Activated T-cell treated with anti-CD3 and anti-CD28 coated beads, Interleukin-2, amount 50 U/mL, for 48 hours (primary cell): ENCODE data around the gene NUB1.

Experiments
- DNase-seq, 2 experiments: peaks; one replicate each; pipeline ENCODE4 v3.0.0-alpha.2; 2020

The NUB1 gene

GRCh38 chr7:151391358-151391730 lies 49.7 kb downstream of the NUB1 start:
- DNase-seq, result no peak

DNA sequence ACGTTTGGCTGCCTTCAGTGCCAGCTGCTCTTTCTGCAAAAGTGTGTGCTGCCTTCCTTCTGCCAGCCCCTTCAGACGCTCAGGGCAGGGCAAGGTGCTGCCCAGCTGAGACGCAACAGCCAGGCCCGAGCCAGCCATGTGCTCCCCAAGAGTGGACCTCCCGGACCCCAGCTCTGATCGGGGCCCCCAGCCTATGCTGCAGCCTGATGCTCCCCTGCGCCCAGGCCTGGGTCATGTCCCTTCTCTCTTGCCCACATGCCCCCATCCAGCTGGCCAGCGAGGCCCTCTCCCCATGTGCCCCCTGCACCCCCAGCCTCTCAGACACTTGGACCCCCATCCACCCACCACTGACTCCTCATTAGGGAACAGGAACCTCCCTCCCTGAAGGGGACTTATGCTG lies 50.4 kb downstream of the NUB1 start:
- DNase-seq, result no peak

GRCh38 chr7:151392426-151392825 lies 50.8 kb downstream of the NUB1 start:
- DNase-seq, result no peak

- DNase-seq, result no peak
These were observed 51.7 kb downstream of the NUB1 start for GRCh38 chr7:151393031-151393977.

DNA sequence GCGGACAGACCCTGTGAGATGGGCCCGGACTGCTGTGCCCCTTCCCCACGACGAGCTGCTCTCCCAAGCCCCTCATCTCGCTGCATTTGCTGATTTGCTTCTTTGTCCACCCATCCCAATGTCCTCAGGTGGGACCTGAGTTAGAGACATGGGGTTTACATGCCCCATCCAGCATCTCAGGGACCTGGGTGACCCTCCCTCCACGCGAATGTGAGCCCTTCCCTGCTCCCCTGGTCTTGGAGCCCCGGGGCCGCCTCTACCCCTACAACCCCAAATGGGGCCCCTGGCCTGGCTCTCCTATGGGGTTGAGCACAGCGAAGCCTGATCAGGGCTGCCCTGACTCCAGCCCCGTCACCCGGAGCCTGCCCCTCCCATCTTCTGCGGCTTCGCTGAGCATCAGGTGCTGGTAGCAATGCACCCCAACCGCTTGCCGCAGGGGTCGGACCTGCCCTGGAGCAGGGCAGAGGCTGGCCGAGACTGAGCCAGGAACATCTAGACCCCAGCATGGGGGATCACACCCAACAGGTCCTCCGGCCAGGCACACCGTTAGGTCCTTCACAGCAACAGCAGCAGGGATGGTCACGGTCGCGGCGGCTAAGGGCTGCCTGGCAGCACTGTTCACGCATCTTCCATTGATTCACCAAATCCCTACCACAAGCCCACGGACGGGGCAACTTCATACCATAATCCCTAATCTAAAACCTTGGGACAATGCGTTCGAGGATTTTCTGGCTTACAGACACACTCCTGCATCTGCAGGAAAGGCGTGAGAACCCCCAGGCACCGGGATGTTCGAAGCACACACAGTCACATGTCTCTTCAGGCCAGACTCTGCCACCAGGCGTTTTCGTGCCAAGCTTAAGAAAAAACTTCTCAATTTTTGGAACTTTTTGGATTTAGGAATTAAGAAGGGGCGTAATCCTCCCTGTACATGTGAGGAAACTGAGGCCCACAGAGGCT lies 52.7 kb downstream of the NUB1 start:
- DNase-seq, result no peak

GRCh38 chr7:151395036-151395367 lies 53.4 kb downstream of the NUB1 start:
- no peak for DNase-seq

DNA sequence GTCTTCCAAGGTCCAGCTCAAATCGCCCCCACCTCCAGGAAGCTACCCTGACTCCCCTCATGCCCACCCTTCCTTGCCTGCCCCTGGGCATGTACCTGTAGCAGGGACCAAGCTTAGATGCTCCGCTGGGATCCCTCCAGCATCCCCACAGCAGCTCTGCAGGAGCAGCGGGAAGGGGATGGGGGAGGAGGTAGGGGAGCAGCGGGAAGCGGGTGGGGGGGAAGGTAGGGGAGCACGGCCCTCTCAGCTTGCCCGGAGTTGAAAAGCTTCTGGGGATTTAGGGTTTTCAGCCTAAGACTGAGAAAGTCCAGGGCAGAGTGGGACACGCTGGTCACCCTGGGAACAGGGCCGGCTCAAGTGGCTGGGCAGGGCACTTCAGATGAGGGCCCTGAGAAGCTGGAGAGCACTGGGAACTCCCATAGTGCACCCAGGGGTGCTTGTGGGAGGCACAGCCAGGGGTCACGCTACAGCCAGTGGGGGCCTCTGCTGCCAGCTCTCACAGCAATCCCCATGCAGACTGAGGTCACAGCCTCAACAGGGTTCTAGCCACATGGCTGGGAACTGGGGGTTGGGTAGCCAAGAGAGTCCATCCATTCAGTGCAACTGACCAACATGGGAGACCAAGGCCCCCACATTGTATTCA lies 54.8 kb downstream of the NUB1 start:
- no peak for DNase-seq

DNA sequence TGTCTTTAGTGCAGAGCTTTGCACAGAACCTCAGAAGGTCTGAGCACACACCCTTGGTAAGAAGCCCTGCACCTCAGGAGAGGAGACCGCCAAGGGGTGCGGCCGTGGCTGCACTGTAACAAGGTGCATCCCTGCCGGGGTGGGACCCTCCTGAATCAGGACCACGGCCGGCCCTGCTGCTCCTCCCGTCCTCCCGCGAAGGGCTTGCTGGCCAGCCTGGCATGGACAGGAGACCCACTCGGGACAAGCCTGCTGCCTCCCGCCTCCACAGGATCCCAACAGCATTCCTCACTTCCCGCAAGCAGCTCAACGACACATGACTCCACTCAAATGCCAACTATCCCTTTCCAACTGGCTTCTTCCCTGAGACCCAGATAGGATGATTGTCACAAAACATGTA lies 55.4 kb downstream of the NUB1 start:
- no peak for DNase-seq

DNA sequence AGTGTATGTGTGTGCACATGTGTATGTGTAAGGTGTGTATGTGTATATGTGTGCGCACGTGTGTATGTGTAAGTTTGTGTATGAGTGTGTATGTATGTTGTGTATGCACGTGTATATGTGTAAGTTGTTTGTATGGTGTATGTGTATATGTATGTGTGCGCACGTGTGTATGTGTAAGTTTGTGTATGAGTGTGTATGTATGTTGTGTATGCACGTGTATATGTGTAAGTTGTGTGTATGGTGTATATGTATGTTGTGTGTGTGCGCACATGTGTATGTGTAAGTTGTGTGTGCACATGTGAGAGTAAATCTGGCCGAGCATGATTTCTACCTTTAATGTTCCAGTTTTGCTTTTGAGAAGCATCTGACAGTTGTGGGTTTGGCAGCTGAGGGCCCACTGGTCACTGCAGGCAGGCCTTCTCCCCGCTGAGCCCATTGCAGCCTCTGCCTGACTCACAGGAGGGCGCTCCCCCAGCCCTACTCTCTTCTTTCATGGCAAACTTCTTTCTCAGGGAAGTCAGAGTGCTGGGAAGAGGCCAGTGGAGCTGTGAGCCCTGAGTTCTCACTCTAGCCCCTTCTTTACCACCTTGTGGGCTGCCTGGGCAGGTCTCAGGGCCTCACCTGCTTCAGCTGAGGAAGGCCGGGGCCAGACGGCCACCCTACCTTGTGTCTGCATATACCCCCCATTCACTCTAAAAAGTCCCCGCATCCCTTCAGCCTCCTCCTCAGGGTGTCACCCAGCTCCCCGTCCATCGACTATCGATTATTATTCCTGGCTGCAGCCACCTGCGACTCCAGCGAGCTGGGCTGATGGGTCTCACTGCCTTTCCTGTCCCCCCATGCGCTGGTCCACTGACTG lies 57.1 kb downstream of the NUB1 start:
- no peak for DNase-seq

GRCh38 chr7:151399305-151399601 lies 57.6 kb downstream of the NUB1 start:
- DNase-seq, result no peak

GRCh38 chr7:151399906-151400305 lies 58.3 kb downstream of the NUB1 start:
- DNase-seq, result no peak

GRCh38 chr7:151400626-151401315 lies 59.2 kb downstream of the NUB1 start:
- DNase-seq, result no peak

GRCh38 chr7:151402029-151402835 lies 60.6 kb downstream of the NUB1 start:
- no peak for DNase-seq

DNA sequence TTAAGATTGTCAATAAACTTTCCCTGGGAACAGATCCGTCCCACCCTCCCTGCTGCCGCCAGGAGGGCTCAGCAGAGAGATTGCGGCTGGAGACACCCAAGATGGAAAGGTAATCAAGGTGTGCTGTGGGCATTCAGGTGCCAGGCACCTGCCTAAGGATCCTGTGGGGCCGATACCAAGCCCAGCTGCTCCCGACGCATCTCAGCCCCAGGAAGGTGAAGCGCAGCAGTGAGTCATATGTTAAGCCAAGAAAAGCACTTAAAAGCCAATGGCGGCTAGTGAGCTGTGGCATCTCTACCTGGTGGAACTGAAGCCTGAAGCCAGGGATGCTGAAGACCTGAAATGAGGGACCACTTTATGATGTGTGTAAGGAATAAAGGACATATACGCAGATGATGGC lies 62.2 kb downstream of the NUB1 start:
- no peak for DNase-seq

DNA sequence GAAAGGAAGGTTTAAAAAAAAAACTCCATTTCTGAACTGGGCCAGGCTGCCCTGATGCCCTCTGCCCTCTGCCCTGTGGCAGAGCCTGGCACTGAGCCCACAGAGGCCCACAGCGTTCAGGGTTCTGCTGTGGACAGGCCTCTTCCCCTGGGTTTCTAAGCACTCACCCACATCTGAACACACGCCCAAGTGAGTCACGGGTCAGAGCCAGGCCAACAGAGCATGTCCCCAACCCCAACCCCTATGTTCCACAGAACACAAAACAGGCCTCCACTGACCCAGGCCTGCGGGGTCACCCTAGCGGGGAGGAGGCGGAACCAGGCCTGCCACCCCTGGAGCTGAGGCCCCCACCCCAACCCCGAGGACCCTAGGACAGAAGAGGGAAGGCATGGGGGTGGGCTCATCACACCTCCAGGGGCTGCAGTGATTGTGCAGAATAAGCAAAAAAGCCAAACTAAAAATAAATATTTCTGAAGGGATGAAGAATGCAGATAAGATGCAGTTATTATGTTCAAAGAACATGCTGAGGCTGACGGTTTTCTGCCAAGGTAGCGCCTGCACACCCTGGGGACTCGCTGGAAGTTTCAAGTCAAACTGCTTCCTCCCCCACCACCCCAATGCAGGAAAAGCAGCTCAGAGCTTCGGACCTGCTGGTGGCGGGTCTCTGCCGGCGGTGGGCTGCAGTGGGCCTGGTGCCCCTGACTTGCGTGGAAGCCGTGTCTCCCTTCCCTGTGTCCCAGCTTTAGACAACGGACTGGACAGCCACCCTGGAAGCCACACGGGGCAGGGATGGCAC lies 62.8 kb downstream of the NUB1 start:
- no peak for DNase-seq

GRCh38 chr7:151405056-151405455 lies 63.4 kb downstream of the NUB1 start:
- no peak for DNase-seq

- DNase-seq, result no peak
These were observed 64.0 kb downstream of the NUB1 start for GRCh38 chr7:151405588-151405987.

DNA sequence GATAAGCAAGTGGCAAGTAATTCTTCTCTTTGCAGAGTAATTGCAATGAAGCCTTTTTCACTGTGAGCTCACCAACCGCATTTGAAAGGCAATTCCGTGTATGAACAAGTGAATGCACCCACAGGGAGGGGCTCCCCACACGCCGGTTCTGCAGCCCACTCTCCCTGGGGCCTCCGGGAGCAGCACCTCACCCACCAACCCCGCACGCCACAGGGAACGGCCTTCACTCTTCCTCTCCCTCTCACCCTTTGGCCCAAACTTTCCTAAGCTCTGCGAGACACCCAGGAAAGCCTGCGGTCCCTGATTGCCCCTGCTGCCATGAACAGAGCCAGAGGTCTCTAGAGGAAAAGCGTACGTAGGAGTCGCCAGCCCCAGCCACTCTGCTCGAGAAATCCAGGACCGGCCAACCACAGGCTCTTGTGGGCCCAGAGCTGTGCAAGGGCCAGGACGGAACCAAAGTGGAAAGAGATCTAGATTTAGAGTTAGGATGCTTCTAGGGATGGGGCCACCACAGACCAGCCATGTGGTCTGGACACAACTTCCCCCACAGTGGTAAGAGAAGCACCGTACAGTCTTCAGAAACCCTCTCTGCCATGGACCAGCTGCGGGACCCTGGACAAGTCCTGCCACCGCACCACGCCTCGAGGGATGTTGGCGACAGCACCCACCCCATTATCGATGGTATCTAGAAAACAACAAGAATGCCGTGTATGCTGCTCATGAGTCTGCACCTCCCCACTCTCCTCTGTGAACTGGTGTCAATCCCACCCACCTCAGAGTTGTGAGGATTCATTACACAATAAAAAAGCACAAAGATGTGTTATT lies 64.7 kb downstream of the NUB1 start:
- no peak for DNase-seq

DNA sequence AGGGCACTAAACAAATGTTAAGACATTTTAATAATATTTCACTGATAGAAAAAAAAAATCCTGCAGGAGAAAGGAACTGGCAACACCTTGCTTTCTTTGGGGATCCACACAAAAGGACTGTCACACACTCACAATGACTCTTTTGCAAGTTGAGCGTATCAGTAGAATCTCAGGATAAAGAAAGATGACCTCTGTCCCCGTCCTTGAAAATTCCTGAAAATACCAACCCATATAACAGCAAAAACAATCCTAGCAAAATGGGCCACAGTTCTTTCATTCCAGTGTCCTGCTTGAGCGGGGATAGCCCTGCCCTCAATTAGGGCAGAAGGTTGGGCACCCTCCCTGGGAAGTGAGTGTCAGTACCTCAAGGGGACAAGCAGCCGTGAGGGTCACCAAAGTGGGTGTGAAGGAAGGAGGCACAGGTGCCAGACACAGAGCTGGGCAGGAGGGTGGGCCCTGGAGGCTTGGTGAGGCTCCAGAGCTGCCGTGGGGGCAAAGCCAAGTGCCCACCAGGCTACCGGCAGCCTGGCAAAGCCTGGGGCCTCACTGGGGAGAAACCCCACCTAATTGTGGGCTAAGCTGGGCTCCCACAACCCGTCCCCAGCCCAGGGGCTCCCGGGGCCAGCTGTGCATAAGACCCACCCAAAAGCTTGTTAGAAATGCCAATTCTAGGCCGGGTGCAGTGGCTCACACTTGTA lies 65.4 kb downstream of the NUB1 start:
- no peak for DNase-seq
